KOPT-K1 (cell line): ENCODE results near the gene TACC2.
"Not testable (repeated sequence)": the region's sequence is repeated elsewhere in the genome, so short reads cannot be mapped to it uniquely, and the experiment has no call there.

Source experiments
- H3K27ac ChIP-seq: fragments of 200-600 bp; sonication (generic); 2 replicates; pipeline ENCODE4 v1.5.1; 2016; ENCODE audit warnings: antibody characterized with exemption, mild to moderate bottlenecking, low read depth, low read length; ENCODE audit not compliant: poor library complexity, severe bottlenecking
- H3K36me3 ChIP-seq: fragments of 200-600 bp; sonication (generic); 2 replicates; pipeline ENCODE4 v1.5.1; 2017; ENCODE audit warnings: antibody characterized with exemption, mild to moderate bottlenecking, low read length, moderate library complexity; ENCODE audit not compliant: insufficient read depth
- H3K9me3 ChIP-seq: fragments of 200-600 bp; sonication (generic); 2 replicates; pipeline ENCODE4 v1.5.1; 2017; ENCODE audit warnings: antibody characterized with exemption, low read length, mild to moderate bottlenecking; ENCODE audit not compliant: insufficient read depth, poor library complexity, severe bottlenecking

Gene TACC2

GRCh38 chr10:122056431-122057094 is 67.6 kb downstream of the TACC2 start:
- Histone ChIP-seq H3K27ac (no peak overlapping the region), H3K9me3 (no peaks in the 10 kb centered on the region), H3K36me3 (no peaks in the 10 kb centered on the region)

- Histone ChIP-seq H3K27ac (no peak overlapping the region), H3K36me3 (no peaks in the 10 kb centered on the region), H3K9me3 (no peaks in the 10 kb centered on the region)
These were observed 69.0 kb downstream of the TACC2 start for GRCh38 chr10:122057841-122058413.

- no peaks in the 10 kb centered on the region for H3K36me3 ChIP-seq
- no peaks in the 10 kb centered on the region for H3K9me3 ChIP-seq
- no peak overlapping the region for H3K27ac ChIP-seq
These were observed 71.3 kb downstream of the TACC2 start for GRCh38 chr10:122060250-122060649.

GRCh38 chr10:122062831-122063674 is 74.1 kb downstream of the TACC2 start:
- H3K9me3 ChIP-seq: peaks cover 7% of the 10 kb centered on the region
- no peaks in the 10 kb centered on the region for H3K36me3 ChIP-seq
- no peak overlapping the region for H3K27ac ChIP-seq

GRCh38 chr10:122066337-122066939 is 77.5 kb downstream of the TACC2 start:
- H3K36me3 ChIP-seq, H3K27ac ChIP-seq, H3K9me3 ChIP-seq: not testable (repeated sequence)

- Histone ChIP-seq H3K36me3 (no peaks in the 10 kb centered on the region), H3K9me3 (peaks cover 7% of the 10 kb centered on the region), H3K27ac (no peak overlapping the region)
These were observed 79.9 kb downstream of the TACC2 start for GRCh38 chr10:122068844-122069243.

GRCh38 chr10:122072491-122072890 is 83.5 kb downstream of the TACC2 start:
- no peaks in the 10 kb centered on the region for H3K9me3 ChIP-seq
- H3K27ac ChIP-seq: no peak overlapping the region
- H3K36me3 ChIP-seq: no peaks in the 10 kb centered on the region

GRCh38 chr10:122073508-122073907 is 84.5 kb downstream of the TACC2 start:
- H3K36me3 ChIP-seq: no peaks in the 10 kb centered on the region
- no peaks in the 10 kb centered on the region for H3K9me3 ChIP-seq
- H3K27ac ChIP-seq: no peak overlapping the region

GRCh38 chr10:122075171-122075570 is 86.2 kb downstream of the TACC2 start:
- Histone ChIP-seq H3K9me3 (no peaks in the 10 kb centered on the region), H3K27ac (no peak overlapping the region), H3K36me3 (no peaks in the 10 kb centered on the region)

- not testable (repeated sequence) for H3K9me3 ChIP-seq, H3K36me3 ChIP-seq, H3K27ac ChIP-seq
These were observed 86.9 kb downstream of the TACC2 start for GRCh38 chr10:122075876-122076275.

GRCh38 chr10:122077311-122077875 is 88.4 kb downstream of the TACC2 start:
- no peaks in the 10 kb centered on the region for H3K9me3 ChIP-seq
- H3K27ac ChIP-seq: no peak overlapping the region
- H3K36me3 ChIP-seq: no peaks in the 10 kb centered on the region

GRCh38 chr10:122078326-122078725 is 89.4 kb downstream of the TACC2 start:
- H3K36me3 ChIP-seq: no peaks in the 10 kb centered on the region
- no peak overlapping the region for H3K27ac ChIP-seq
- H3K9me3 ChIP-seq: no peaks in the 10 kb centered on the region

GRCh38 chr10:122078965-122079795 is 90.2 kb downstream of the TACC2 start:
- no peaks in the 10 kb centered on the region for H3K9me3 ChIP-seq
- no peaks in the 10 kb centered on the region for H3K36me3 ChIP-seq
- H3K27ac ChIP-seq: no peak overlapping the region
